NCI-H1417 treated with DMSO at 0.1 percent for 48 hours (cell line): ENCODE results near the gene MTTP.

ENCODE experiments used
- DNase-seq: peaks from one replicate; lab custom pipeline; 2025; lab: John Stamatoyannopoulos, UW

The MTTP gene

DNA sequence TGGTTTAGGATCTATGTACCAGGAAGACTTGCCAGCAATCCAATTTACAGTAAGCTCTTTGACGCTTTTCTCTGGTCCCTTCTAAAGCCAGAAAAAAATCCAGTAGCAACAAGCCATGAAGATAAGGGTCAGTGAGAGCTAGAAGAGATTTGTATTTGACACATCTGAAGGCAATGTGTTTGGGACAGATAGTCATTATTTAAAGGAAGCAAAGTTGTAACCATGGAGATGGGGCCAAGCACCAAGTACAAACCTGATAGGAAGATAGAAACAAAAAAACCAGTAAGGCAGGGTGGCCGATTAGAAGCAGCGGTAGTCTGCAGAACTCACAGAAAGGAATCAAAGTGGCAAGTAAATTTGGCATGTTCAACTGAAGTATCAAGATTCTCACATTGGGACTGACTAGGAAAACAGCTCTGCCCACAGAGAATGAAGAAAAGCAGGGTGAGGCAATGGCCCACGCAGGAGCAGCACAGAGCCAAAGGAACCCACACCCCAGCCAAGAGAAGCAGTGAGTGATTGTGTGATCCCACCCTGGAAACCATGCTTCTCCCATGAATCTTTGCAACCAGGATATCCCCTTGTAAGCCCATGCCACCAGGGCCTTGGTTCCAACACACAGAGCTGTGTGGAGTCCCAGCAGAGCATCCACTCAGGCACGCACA lies 95.9 kb downstream of the MTTP start:
- no peak for DNase-seq
